Transverse colon (tissue), 4 donors: ENCODE measurements around the gene BCL7C.

Source experiments
- EP300 ChIP-seq: sonication (generic); formaldehyde crosslinking; IDR thresholded peaks from one replicate; pipeline ENCODE4 v1.6.1; 2017; ENCODE audit warnings: antibody characterized with exemption, low read depth
- POLR2A ChIP-seq: fragments of 450-650 bp; IDR thresholded peaks from one replicate; pipeline ENCODE4 v1.6.1; 2016; ENCODE audit warnings: antibody characterized with exemption, mild to moderate bottlenecking, moderate library complexity
- POLR2AphosphoS5 ChIP-seq, 3 donors: sonication (generic); formaldehyde crosslinking; IDR thresholded peaks; one replicate each; pipeline ENCODE4 v1.6.1; 2016; ENCODE audit warnings: antibody characterized with exemption in 3 of 3
- TF ChIP-seq, protein P1 (sequence below), 5 experiments: fragments of 200-600 bp in 3 of 5; fragments of 450-650 bp in 2 of 5; sonication (generic) in 3 of 5; IDR thresholded peaks; 1 replicate in 2 of 5; 2 replicates in 3 of 5; pipeline ENCODE4 v1.5.1; 2016 to 2017; ENCODE audit warnings: antibody characterized with exemption in 5 of 5, inconsistent platforms in 3 of 5, mild to moderate bottlenecking in 2 of 5, moderate library complexity in 1 of 5

DNA sequence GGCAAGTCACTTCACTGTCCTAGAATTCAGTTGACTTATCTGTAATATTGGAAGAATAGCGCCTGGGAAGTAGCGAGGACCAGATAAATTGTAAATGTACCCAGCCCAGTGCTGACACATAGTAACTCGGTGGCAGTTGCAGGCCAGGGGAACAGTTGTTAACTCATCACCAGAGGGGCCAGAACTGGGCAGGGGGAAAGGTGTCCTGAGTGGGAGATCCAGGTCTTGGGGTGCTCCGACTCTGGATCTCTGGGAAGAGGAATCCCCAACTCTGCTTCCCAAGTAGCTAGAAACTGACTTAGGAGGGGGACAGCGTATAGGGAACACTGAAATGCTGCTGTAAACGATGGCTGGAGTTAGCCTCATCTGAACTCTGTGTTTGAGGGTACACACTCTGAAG, 23.0 kb downstream of the BCL7C start:
- TF ChIP-seq, protein P1, sequence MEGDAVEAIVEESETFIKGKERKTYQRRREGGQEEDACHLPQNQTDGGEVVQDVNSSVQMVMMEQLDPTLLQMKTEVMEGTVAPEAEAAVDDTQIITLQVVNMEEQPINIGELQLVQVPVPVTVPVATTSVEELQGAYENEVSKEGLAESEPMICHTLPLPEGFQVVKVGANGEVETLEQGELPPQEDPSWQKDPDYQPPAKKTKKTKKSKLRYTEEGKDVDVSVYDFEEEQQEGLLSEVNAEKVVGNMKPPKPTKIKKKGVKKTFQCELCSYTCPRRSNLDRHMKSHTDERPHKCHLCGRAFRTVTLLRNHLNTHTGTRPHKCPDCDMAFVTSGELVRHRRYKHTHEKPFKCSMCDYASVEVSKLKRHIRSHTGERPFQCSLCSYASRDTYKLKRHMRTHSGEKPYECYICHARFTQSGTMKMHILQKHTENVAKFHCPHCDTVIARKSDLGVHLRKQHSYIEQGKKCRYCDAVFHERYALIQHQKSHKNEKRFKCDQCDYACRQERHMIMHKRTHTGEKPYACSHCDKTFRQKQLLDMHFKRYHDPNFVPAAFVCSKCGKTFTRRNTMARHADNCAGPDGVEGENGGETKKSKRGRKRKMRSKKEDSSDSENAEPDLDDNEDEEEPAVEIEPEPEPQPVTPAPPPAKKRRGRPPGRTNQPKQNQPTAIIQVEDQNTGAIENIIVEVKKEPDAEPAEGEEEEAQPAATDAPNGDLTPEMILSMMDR (IDR thresholded peaks at IDR 0.05): no peak
- TF ChIP-seq POLR2A: no peak
- TF ChIP-seq EP300: no peak
- TF ChIP-seq POLR2AphosphoS5 (IDR thresholded peaks at IDR 0.05): no peak
